ENCODE results near the gene PTPN22. TPM values are rescaled to one million over a fixed set of nuclear protein-coding genes. Genes with fewer than 3 reads are reported as not detected.

PTPN22 gene
- total RNA-seq, 2 donors from 2014 or later: 2.9 to 4.6 TPM

DNA sequence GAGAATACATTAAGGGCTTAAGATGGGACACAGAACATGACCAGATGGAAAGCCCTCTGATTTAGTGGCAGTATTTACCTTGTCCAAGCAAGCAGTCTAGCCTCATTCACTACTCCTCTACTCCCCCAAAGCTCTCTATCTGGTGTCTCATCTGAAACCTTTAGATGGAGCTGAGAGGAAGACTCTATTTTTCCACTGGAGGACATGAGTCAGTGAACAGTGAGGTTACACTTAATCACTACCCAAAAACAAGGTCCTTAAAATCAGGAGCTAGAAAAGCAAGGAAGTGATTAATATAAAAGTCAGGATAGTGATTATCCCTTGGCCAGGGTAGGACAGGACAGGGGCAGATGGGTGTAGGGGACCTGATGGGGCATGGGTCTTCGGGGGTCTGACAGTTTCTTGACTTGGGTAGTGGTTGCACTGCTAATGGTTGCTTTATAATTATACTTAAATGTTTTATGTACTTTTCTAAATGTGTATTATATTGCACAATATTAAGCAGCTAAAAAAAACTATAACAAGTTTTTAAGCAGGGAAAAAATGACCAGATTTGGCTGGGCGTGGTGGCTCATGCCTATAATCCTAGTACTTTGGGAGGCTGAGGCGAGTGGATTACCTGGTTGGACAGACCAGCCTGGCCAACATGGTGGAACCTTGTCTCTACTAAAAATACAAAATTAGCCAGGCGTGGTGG, 3.0 kb downstream of the PTPN22 start:
- ATAC-seq: no peak
- WGBS, 2 donors: 95% methylated on average over 4 of the region's 4 CpGs
- H3K4me3 ChIP-seq: no peak overlapping the region
- H3K4me1 ChIP-seq: no peaks in the 10 kb centered on the region
- no peaks in the 10 kb centered on the region for H3K9me3 ChIP-seq
- H3K27ac ChIP-seq: no peak overlapping the region
- H3K27me3 ChIP-seq: no peaks in the 10 kb centered on the region
- intact Hi-C loops (cut with DNase I): no loop called here
- H3K36me3 ChIP-seq (replicated peaks in 1 of 2; ENCODE audit: insufficient read depth in 1 of 2, low read depth in 2 of 2): no peaks in the 10 kb centered on the region
- no peak for TF ChIP-seq POLR2A (IDR thresholded peaks at IDR 0.05)
- TF ChIP-seq, protein P1, sequence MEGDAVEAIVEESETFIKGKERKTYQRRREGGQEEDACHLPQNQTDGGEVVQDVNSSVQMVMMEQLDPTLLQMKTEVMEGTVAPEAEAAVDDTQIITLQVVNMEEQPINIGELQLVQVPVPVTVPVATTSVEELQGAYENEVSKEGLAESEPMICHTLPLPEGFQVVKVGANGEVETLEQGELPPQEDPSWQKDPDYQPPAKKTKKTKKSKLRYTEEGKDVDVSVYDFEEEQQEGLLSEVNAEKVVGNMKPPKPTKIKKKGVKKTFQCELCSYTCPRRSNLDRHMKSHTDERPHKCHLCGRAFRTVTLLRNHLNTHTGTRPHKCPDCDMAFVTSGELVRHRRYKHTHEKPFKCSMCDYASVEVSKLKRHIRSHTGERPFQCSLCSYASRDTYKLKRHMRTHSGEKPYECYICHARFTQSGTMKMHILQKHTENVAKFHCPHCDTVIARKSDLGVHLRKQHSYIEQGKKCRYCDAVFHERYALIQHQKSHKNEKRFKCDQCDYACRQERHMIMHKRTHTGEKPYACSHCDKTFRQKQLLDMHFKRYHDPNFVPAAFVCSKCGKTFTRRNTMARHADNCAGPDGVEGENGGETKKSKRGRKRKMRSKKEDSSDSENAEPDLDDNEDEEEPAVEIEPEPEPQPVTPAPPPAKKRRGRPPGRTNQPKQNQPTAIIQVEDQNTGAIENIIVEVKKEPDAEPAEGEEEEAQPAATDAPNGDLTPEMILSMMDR (IDR thresholded peaks at IDR 0.05): no peak
- no peak for DNase-seq

DNA sequence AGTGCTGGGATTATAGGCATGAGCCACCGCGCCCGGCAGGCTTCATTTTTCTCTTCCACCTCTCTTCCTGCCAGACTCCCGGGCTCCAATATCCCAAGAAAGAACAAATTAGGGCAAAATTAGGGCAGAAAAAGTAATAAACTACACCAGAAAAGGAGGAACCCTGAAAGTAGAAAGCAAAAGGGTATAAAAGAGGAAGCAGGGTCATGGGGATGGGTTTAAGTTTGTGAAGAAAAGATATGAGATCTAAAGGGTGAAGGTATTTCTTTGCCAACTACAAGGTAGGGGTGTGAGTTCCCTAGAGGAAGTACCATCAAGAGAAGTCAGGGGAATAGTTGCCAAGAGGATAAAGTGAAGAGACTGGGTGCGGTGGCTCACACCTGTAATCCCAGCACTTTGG, 9.9 kb downstream of the PTPN22 start:
- Histone ChIP-seq H3K9me3 (no peaks in the 10 kb centered on the region), H3K27ac (no peak overlapping the region), H3K4me1 (no peaks in the 10 kb centered on the region), H3K4me3 (no peak overlapping the region), H3K27me3 (no peaks in the 10 kb centered on the region), H3K36me3 (replicated peaks in 1 of 2; ENCODE audit: insufficient read depth in 1 of 2, low read depth in 2 of 2) (no peaks in the 10 kb centered on the region)
- ATAC-seq: no peak
- DNase-seq: no peak
- TF ChIP-seq POLR2A (IDR thresholded peaks at IDR 0.05): no peak
- TF ChIP-seq, protein P1 (IDR thresholded peaks at IDR 0.05): no peak
- WGBS, 2 donors: 87 to 93% methylated on average over 5 of the region's 5 CpGs
- intact Hi-C loops (cut with DNase I): no loop called here

DNA sequence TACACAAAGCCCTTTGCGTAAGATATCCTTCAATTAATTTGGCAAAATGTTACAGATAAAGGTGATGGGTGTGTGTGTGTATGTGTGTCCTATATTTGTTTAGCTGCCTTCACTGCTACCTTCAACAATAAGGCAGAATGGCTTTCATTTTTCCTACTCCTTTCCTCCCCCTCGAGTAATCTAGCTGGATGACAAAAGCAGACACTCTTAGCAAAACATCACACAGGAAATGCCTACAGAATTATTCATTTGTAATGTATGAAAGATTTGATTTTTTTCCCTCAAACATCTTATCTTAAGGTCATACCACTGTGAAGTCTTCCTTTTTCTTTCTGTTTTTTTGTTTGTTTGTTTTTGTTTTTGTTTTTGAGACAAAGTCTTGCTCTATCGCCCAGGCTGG, 10.6 kb downstream of the PTPN22 start:
- ATAC-seq: no peak
- no peak for DNase-seq
- Histone ChIP-seq H3K27ac (no peak overlapping the region), H3K36me3 (replicated peaks in 1 of 2; ENCODE audit: insufficient read depth in 1 of 2, low read depth in 2 of 2) (no peaks in the 10 kb centered on the region), H3K4me3 (no peak overlapping the region), H3K9me3 (no peaks in the 10 kb centered on the region), H3K27me3 (no peaks in the 10 kb centered on the region), H3K4me1 (no peaks in the 10 kb centered on the region)
- WGBS, 2 donors: 63 to 77% methylated on average over 3 of the region's 3 CpGs
- TF ChIP-seq POLR2A (IDR thresholded peaks at IDR 0.05): no peak
- TF ChIP-seq, protein P1 (IDR thresholded peaks at IDR 0.05): no peak
- intact Hi-C loops (cut with DNase I): no loop called here

DNA sequence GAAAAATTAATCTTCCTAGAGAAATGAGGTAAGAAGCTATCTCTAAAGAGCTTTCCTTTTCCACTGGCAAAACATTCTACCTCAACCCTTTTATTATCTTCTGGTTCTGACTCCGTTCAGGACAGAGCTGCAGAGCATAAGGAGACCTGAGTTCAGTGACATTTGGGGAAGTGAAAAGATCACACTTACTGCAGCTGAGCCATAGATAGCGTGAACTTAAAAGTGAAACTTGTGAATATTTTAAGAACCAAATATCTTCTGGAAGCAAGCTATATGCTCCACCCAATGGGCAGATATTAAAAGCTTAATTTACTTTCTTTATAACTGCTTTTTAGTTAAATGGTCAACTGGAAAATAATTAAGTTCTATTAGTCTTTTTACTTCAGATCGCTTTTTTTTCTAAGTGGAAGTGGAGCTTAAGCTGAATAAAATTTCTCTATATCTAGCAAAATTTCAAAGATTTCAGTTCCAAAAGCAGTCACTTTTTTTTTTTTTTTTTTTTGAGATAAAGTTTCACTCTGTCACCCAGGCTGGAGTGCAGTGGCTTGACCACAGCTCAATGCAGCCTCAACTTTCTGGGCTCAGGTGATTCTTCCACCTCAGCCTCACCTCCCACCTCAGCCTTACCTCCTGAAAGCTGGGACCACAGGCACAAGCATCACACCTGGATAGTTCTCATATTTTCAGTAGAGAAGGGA, 11.9 kb downstream of the PTPN22 start:
- ATAC-seq: no peak
- WGBS, 2 donors: 71 to 84% methylated on average over 3 of the region's 3 CpGs
- Histone ChIP-seq H3K27me3 (no peaks in the 10 kb centered on the region), H3K4me3 (no peak overlapping the region), H3K27ac (no peak overlapping the region), H3K4me1 (no peaks in the 10 kb centered on the region), H3K9me3 (no peaks in the 10 kb centered on the region), H3K36me3 (replicated peaks in 1 of 2; ENCODE audit: insufficient read depth in 1 of 2, low read depth in 2 of 2) (no peaks in the 10 kb centered on the region)
- intact Hi-C loops (cut with DNase I): no loop called here
- DNase-seq: no peak
- TF ChIP-seq POLR2A (IDR thresholded peaks at IDR 0.05): no peak
- TF ChIP-seq, protein P1 (IDR thresholded peaks at IDR 0.05): no peak
